ENCODE data around the gene ASCC1.

ASCC1 gene

GRCh38 chr10:72092171-72092924, 123.7 kb downstream of the ASCC1 start:
- Histone ChIP-seq H3K9ac (ENCODE audit: low read length) (no peak overlapping the region), H3K79me2 (ENCODE audit: insufficient read depth, low read length) (no peaks in the 10 kb centered on the region), H2AFZ (ENCODE audit: low read depth, low read length, severe bottlenecking) (no peak overlapping the region), H3K27me3 (ENCODE audit: low read length) (no peaks in the 10 kb centered on the region), H3K36me3 (ENCODE audit: low read length) (no peaks in the 10 kb centered on the region; the same call in 1 of the 2 replicates), H3K9me2 (replicated peaks; ENCODE audit: insufficient read depth, low read length) (no peaks in the 10 kb centered on the region), H3K4me3 (ENCODE audit: insufficient read depth, low read length, poor library complexity, severe bottlenecking) (no peak overlapping the region), H4K20me1 (ENCODE audit: low read depth, low read length) (no peaks in the 10 kb centered on the region), H3K27ac (ENCODE audit: low read depth, low read length) (no peak overlapping the region), H3F3A (ENCODE audit: insufficient read depth) (no peaks in the 10 kb centered on the region), H3K9me3 (ENCODE audit: insufficient read depth, low read length) (no peaks in the 10 kb centered on the region), H3K4me2 (ENCODE audit: low read depth, low read length, poor library complexity, severe bottlenecking) (no peak overlapping the region)
- TF ChIP-seq EZH2phosphoT487 (conservative IDR thresholded peaks at IDR 0.05; ENCODE audit: low read length) (no peak), CTCF (IDR thresholded peaks at IDR 0.05; ENCODE audit: insufficient read depth, low read length, poor library complexity, severe bottlenecking) (no peak)

GRCh38 chr10:72090326-72090725, 125.8 kb downstream of the ASCC1 start:
- no peak overlapping the region for H3K27ac ChIP-seq (ENCODE audit: low read depth, low read length)
- no peaks in the 10 kb centered on the region for H4K20me1 ChIP-seq (ENCODE audit: low read depth, low read length)
- TF ChIP-seq CTCF (IDR thresholded peaks at IDR 0.05; ENCODE audit: insufficient read depth, low read length, poor library complexity, severe bottlenecking) (no peak), EZH2phosphoT487 (conservative IDR thresholded peaks at IDR 0.05; ENCODE audit: low read length) (no peak)
- H3K4me3 ChIP-seq (ENCODE audit: insufficient read depth, low read length, poor library complexity, severe bottlenecking): no peak overlapping the region
- H3K27me3 ChIP-seq (ENCODE audit: low read length): no peaks in the 10 kb centered on the region
- no peaks in the 10 kb centered on the region for H3F3A ChIP-seq (ENCODE audit: insufficient read depth)
- no peak overlapping the region for H2AFZ ChIP-seq (ENCODE audit: low read depth, low read length, severe bottlenecking)
- no peaks in the 10 kb centered on the region for H3K9me2 ChIP-seq (replicated peaks; ENCODE audit: insufficient read depth, low read length)
- no peak overlapping the region for H3K4me2 ChIP-seq (ENCODE audit: low read depth, low read length, poor library complexity, severe bottlenecking)
- no peaks in the 10 kb centered on the region for H3K36me3 ChIP-seq (ENCODE audit: low read length)
- no peaks in the 10 kb centered on the region for H3K79me2 ChIP-seq (ENCODE audit: insufficient read depth, low read length)
- H3K9ac ChIP-seq (ENCODE audit: low read length): no peak overlapping the region
- no peaks in the 10 kb centered on the region for H3K9me3 ChIP-seq (ENCODE audit: insufficient read depth, low read length)

- H2AFZ ChIP-seq (ENCODE audit: low read depth, low read length, severe bottlenecking): no peak overlapping the region
- H3K36me3 ChIP-seq (ENCODE audit: low read length): no peaks in the 10 kb centered on the region
- no peaks in the 10 kb centered on the region for H4K20me1 ChIP-seq (ENCODE audit: low read depth, low read length)
- no peaks in the 10 kb centered on the region for H3F3A ChIP-seq (ENCODE audit: insufficient read depth)
- TF ChIP-seq EZH2phosphoT487 (conservative IDR thresholded peaks at IDR 0.05; ENCODE audit: low read length) (no peak), CTCF (IDR thresholded peaks at IDR 0.05; ENCODE audit: insufficient read depth, low read length, poor library complexity, severe bottlenecking) (no peak)
- H3K79me2 ChIP-seq (ENCODE audit: insufficient read depth, low read length): no peaks in the 10 kb centered on the region
- H3K4me3 ChIP-seq (ENCODE audit: insufficient read depth, low read length, poor library complexity, severe bottlenecking): no peak overlapping the region
- no peak overlapping the region for H3K27ac ChIP-seq (ENCODE audit: low read depth, low read length)
- H3K9ac ChIP-seq (ENCODE audit: low read length): no peak overlapping the region
- H3K9me2 ChIP-seq (replicated peaks; ENCODE audit: insufficient read depth, low read length): no peaks in the 10 kb centered on the region
- no peaks in the 10 kb centered on the region for H3K27me3 ChIP-seq (ENCODE audit: low read length)
- no peak overlapping the region for H3K4me2 ChIP-seq (ENCODE audit: low read depth, low read length, poor library complexity, severe bottlenecking)
- H3K9me3 ChIP-seq (ENCODE audit: insufficient read depth, low read length): no peaks in the 10 kb centered on the region
These were observed 126.5 kb downstream of the ASCC1 start for GRCh38 chr10:72089618-72090017.

All from SU-DHL-6 (cell line).